AG20443 (cell line): ENCODE data around the gene KIF24.
A peak's percentile ranks its signal among the peaks of the same experiment; 100 is the strongest.
"Not testable (repeated sequence)": the region's sequence is repeated elsewhere in the genome, so short reads cannot be mapped to it uniquely, and the experiment has no call there.

ENCODE experiments used
- DNase-seq: peaks from one replicate; pipeline ENCODE4 v3.0.0; 2012; ENCODE audit warnings: low spot score, mixed read lengths

Gene KIF24

DNA sequence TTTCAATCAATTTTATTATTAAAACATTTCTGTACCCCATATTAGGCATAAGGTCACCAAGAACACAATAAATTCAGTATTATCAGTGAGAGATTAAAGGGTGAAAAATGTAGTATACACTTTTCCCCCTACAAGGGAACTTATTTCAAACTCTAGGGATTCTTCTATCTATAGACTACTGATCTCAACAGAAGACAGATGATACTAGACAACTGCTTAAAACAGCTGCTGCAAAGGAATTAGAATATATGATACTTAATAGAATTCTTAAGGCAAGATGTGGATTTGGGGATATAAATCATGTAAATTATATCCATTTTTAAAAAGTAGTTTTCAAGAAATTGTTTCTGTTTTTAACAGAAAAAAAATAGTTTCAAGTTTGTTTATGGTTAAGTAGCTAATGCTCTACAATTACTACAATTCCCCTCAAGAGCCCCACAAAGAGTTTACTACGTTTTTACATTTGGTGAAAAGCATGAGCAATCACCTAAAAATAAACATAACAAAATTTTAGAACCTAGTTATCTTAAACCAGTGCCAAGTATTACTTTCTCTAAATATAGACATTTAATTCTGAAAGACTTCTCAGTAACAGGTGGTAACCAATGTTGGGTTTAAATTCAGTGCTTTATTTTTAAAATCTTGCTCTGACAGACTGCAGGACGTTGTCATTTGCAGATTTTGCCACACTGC lies 6.0 kb downstream of the KIF24 start:
- no peak for DNase-seq

- no peak for DNase-seq
Measured at GRCh38 chr9:34321451-34321850, 7.6 kb downstream of the KIF24 start.

DNA sequence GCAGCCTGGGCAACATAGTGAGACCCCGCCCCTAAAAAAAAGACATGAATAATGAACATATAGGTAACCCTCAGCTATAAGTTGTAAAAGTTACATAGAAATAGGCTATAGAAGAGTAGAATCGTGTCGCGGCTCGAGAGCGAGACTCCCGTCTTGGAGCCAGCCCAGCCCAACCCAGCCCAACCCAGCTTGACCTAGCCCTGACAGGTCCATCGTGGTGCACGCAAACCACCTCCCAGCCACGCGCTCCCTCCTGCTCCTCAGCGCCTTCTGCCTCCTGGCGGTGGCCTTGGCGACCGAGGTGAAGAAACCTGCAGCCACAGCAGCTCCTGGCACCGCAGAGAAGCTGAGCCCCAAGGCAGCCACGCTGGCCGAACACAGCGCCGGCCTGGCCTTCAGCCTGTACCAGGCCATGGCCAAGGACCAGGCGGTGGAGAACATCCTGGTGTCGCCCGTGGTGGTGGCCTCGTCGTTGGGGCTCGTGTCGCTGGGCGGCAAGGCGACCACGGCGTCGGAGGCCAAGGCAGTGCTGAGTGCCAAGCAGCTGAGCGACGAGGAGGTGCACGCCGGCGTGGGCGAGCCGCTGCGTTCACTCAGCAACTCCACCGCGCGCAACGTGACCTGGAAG lies 10.8 kb downstream of the KIF24 start:
- no peak for DNase-seq

GRCh38 chr9:34317436-34317835 lies 11.6 kb downstream of the KIF24 start:
- no peak for DNase-seq

DNA sequence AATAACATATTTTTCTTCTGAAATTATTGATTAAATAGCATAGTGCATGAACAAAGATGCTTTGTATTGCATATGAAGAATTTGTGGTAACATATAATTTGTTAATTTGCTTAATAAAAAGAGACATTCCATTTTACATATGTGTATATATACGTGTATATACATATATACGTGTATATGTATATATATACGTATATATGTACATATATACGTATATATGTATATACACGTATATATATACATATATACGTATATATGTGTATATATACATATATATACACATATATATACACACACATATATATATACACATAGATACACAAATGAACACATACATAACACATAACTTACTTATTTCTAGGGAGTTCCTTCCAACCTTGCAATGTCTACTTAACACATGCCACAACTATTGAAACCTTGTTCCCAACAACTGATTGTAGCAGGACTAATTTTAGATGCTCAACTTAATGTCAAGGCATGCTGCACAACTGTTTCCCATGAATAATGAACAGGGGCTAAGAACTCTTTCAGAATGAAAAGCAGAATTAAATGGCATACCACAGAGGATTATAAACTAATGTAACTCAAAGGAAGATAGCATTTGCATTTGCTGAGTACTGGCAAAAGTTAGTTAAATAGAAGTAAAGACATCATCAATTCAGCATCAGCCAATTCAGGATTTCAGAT lies 17.4 kb downstream of the KIF24 start:
- DNase-seq: no peak

DNA sequence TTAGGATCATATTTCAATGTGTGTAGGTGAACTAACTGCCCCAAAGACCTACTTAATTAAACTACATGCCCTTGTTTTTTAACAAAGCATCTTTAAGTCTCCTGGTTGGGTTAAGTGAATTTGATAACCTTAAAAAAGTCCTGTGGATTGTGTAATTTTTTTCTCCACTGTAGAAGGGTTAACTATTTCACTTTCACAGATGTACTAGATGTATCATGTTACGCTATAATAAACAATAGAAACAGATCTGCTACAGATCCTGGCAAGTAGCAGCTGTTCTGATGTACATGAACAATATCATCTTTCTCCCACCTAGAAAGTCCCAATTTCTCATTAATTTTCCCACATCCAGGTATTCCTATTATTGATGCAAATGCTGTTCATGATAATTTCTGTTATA lies 18.9 kb downstream of the KIF24 start:
- DNase-seq: no peak

DNA sequence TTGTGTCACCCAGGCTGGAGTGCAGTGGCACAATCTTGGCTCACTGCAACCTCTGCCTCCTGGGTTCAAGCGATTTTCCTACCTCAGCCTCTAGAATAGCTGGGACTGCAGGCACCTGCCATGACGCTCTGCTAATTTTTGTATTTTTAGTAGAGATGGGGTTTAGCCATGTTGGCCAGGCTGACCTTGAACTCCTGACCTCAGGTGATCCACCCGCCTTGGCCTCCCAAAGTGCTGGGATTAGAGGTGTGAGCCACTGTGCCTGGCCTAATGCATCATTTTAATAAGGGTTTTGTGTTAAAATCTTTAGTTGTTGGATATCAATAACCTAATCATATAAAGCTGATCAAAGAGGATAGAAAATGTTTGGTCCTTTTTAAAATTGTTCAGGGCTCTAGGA lies 20.8 kb downstream of the KIF24 start:
- DNase-seq: not testable (repeated sequence)

GRCh38 chr9:34301064-34301463 lies 28.0 kb downstream of the KIF24 start:
- DNase-seq: not testable (repeated sequence)

GRCh38 chr9:34292552-34292951 lies 36.5 kb downstream of the KIF24 start:
- DNase-seq: no peak

DNA sequence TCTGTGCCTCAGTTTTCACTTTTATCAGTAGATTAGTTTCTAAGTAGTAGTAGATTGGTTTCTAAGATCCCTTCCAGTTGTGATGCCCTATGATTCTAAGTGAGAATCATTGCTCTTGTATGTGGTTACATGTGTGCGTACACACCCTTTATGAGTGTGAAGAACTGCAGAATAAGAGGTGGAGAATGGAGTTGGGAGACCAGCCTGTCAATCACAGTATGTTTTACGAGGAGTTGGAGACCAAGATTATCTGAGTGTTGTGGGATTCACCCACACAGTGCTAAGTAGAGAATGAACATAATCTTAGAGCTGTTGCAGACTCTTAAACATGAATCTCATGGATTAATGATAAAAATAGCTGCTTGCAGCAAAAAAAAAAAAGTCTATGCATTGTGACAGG lies 37.6 kb downstream of the KIF24 start:
- DNase-seq: no peak

GRCh38 chr9:34291023-34291422 lies 38.0 kb downstream of the KIF24 start:
- DNase-seq: no peak

DNA sequence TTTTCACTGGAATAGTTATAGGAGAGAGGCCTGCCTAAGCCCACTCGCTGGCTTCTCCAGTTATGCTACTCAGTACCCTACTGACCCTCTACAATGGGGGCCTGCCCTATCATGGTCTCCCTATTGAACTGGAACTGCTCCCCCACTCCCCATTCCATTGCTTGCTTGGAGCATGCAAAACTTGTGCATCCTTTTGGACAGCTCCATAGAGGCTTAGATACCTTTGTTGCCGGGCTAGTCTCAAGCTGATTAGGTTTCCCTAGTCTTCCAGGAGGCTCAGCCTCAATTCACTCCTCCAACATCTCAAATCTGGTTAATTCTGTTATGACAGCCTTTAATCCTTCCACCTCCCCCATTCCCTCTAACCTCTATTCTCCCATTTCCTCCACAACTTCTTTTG lies 39.9 kb downstream of the KIF24 start:
- DNase-seq: no peak

- DNase-seq: no peak
Measured at GRCh38 chr9:34282096-34282495, 47.0 kb downstream of the KIF24 start.

GRCh38 chr9:34279411-34279810 lies 49.7 kb downstream of the KIF24 start:
- peak; percentile 14 for DNase-seq
